Rectal smooth muscle tissue (tissue), 1 donor: ENCODE measurements around the gene PP2D1.

Source experiments
- H3K27ac ChIP-seq: one replicate; pipeline ENCODE4 v1.7.0; 2013; ENCODE audit warnings: low read depth, low read length, inconsistent platforms
- H3K27me3 ChIP-seq: one replicate; pipeline ENCODE4 v1.7.0; 2013; ENCODE audit warnings: low read length; ENCODE audit not compliant: control insufficient read depth, insufficient read depth
- H3K36me3 ChIP-seq: one replicate; pipeline ENCODE4 v1.7.0; 2013; ENCODE audit warnings: low read length; ENCODE audit not compliant: control insufficient read depth, insufficient read depth
- H3K4me1 ChIP-seq: one replicate; pipeline ENCODE4 v1.7.0; 2013; ENCODE audit warnings: low read length; ENCODE audit not compliant: control insufficient read depth, insufficient read depth
- H3K4me3 ChIP-seq: one replicate; pipeline ENCODE4 v1.7.0; 2013; ENCODE audit warnings: low read length
- H3K9ac ChIP-seq: one replicate; pipeline ENCODE4 v1.7.0; 2013; ENCODE audit warnings: low read length

PP2D1 gene, protein sequence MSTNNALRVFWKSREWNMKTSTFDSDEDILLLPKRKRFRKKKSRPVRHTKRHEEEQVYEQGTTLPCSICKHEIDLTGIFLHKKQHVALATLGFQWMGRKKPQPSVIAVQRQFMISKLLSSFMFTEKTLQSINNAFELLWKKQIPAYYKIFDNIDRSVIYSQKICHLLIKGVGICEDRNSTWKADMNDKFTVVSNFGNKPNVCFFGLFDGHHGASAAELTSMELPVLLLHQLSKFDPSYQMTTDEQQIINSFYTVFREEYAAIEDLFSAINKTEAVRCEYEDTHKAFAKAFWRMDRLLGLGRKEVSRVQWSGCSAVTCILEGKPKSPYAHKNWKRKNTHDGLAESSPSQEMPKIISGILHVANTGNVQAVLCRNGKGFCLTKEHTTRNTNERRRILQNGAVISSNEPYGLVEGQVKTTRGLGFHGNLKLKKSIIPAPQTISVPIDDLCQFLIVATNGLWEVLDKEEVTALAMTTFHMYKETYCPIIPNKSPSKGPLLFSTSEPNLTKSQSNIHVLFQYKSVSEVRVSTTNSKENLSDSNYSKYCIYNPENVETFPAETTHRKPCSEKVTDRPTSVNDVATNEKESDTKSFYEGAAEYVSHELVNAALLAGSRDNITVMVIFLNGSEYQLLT

GRCh38 chr3:20012164-20012563 is at the start of gene PP2D1:
Gene PP2D1, minus strand, starts transcription at chr3:20012264. Its CDS starts 192 bp downstream, at chr3:20012072.
- no peak within 1 kb of the TSS for H3K4me3 ChIP-seq
- H3K27ac ChIP-seq: no peak within 1 kb of the TSS
- no peaks in the 10 kb centered on the region for H3K36me3 ChIP-seq
- no peaks in the 10 kb centered on the region for H3K27me3 ChIP-seq
- no peak within 1 kb of the TSS for H3K9ac ChIP-seq
- H3K4me1 ChIP-seq: no peaks in the 10 kb centered on the region

DNA sequence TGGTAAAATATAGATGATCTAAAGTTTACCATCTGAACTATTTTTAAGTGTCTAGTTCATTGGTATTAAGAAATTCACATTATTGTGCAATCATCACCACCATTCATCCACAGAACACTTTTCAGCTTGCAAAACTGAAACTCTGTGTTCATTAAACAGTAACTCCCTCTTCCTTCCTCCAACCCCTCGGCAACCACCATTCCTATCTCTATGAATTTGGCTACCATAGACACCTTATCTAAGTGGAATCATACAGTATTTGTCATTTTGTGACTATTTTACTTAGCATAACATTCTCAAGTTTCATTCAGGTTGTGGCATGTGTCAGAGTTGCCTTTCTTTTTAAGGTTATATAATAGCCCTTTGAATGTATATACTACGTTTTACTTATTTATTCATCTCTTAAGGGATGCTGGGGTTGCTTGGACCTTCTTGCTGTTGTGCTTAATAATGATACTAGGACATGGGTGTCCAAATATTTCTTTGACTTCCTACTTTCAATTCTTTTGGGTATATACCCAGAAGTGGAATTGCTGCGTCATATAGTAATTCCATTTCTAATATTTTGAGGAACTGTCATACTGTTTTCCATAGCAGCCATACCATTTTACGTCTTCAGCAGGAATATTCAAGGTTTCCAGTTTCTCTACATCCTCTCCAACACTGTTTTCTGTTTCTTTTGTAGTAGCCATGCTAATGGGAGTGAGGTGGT is 49.1 kb upstream of the PP2D1 start:
- Histone ChIP-seq H3K9ac (no peak overlapping the region), H3K27me3 (no peaks in the 10 kb centered on the region), H3K36me3 (no peaks in the 10 kb centered on the region), H3K27ac (no peak overlapping the region), H3K4me1 (peaks cover 5% of the 10 kb centered on the region), H3K4me3 (no peak overlapping the region)

- H3K4me1 ChIP-seq: peaks cover 5% of the 10 kb centered on the region
- H3K27me3 ChIP-seq: no peaks in the 10 kb centered on the region
- H3K27ac ChIP-seq: no peak overlapping the region
- H3K9ac ChIP-seq: no peak overlapping the region
- no peaks in the 10 kb centered on the region for H3K36me3 ChIP-seq
- no peak overlapping the region for H3K4me3 ChIP-seq
Measured at GRCh38 chr3:20059929-20060328, 47.9 kb upstream of the PP2D1 start.

DNA sequence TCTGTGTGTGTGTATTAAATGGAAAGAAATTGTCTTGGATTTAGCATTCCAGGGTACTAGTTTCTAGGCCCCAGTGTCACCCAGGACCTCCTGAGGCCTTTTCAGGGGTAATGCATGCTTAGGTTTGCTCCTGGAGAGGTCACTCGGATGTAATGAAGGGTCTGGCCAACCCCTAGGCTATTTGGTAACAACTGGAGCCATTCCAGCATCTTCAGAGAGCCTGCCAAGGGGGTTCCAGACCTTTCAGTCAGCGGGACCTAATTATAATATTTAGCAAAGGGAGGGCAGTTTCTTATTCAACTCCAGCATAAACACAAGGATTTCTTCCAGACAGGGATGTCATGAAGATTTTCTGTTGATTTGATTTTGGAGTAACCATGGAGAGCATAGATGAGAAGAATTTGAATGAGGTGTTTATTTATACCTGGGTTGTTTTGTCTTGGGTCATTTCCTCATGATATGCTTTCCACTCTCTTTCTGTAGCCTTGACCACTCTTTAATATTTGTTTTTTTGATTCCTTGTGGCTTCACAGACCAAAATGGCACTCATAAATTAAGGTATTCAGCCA is 45.6 kb upstream of the PP2D1 start:
- Histone ChIP-seq H3K27me3 (no peaks in the 10 kb centered on the region), H3K36me3 (no peaks in the 10 kb centered on the region), H3K4me1 (peaks cover 5% of the 10 kb centered on the region), H3K9ac (no peak overlapping the region), H3K27ac (no peak overlapping the region), H3K4me3 (no peak overlapping the region)

DNA sequence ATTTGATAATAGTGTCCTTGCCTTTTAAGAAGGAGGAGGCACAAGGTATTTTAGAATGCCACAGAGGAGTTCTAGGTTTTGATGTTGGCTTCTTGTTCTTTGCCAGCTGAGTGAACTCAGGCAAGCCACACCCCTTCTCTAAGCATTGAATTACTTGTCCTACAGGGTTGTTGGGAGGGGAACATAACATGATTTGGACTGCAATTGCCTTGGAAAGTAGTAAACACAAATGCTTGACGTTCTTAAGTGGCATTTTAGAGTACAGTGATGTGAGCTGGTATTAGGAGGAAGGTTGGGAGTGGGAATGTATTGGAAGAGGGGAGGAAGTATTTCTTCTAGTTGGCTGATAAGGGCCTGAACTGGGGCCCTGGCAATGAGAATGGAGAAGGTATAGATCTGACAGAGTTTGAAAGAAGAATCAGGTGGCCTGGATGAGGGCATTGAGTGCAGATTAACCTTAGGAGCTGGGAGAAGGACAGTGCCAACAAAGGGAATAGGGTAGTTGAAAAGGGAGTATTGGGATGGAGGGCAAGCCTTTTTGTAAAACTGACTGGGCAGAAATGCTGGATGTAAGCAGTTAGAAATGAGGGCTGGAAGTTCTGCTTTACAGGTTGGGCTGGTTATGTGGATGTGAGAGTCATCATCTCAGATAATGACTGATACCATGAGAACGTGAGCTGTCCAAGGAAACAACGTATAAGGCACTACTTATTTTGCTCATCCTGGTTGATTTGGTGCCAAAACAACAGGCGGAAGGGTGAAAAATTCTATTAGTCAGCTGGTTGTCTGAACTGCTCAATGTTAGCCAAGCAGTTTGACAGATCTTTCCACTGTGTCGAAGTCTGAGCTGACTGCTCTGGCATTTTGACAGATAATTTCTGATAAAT is 44.9 kb upstream of the PP2D1 start:
- Histone ChIP-seq H3K27me3 (no peaks in the 10 kb centered on the region), H3K36me3 (no peaks in the 10 kb centered on the region), H3K4me3 (no peak overlapping the region), H3K27ac (no peak overlapping the region), H3K9ac (no peak overlapping the region), H3K4me1 (peaks cover 5% of the 10 kb centered on the region)

DNA sequence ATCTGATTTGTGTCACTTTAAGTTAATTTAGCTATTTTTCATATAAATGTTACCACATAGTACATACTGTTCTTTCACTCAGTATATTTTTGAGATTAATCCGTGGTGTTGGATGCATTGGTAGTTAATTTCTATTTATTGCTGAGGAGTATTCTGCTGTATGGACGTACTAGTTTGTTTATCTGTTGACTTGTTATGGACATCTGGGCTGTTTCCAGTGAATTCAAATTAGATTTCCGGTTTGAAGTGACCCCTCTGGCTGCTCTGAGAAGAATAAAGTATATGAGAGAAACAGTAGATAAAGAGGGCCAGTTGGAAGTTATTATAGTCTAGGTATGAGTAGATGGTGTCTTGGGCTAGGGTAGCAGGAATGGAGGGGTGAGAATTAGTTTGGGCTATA is 43.8 kb upstream of the PP2D1 start:
- H3K4me3 ChIP-seq: no peak overlapping the region
- H3K27ac ChIP-seq: no peak overlapping the region
- no peak overlapping the region for H3K9ac ChIP-seq
- H3K4me1 ChIP-seq: peaks cover 5% of the 10 kb centered on the region
- no peaks in the 10 kb centered on the region for H3K27me3 ChIP-seq
- no peaks in the 10 kb centered on the region for H3K36me3 ChIP-seq

DNA sequence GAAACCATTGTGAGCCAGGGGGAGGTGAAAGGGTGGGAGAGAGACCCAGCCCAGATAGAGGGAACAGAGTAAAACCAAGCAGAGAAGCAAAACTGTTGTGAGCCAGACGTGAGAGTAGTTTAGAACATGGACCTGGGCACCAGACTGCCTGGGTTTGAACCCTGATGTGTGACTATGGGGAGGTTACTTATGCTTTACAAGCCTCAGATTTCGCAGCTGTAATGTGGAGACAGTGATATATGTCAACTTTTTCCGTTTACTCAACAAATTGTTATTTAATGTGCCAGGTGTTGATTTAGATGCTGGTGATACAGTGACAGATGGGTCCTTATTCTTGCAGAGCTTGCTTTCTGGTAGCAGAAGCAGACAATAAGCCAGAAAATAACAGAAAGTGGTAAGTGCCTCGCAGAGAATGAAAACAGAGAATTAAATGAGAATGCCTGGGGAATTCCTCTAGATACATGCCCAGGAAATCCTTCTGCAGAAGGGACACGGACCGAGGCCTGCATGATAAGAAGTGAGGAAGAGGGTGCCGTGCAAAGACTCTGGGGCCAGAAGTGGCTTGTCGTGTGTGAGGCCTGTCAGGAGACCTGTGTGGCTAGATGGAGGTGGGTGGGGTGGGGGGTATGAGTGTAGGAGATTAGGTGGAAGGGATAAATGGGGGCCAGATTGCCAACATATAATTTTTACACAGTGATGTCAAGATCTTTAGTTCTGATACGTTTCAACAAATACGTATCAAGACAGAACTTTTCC is 43.1 kb upstream of the PP2D1 start:
- Histone ChIP-seq H3K9ac (no peak overlapping the region), H3K27me3 (no peaks in the 10 kb centered on the region), H3K4me3 (no peak overlapping the region), H3K4me1 (peaks cover 5% of the 10 kb centered on the region), H3K36me3 (no peaks in the 10 kb centered on the region), H3K27ac (no peak overlapping the region)

- Histone ChIP-seq H3K4me1 (peaks cover 5% of the 10 kb centered on the region), H3K9ac (no peak overlapping the region)
Measured at GRCh38 chr3:20054549-20054987, 42.5 kb upstream of the PP2D1 start.

GRCh38 chr3:20052851-20053250 is 40.8 kb upstream of the PP2D1 start:
- H3K9ac ChIP-seq: no peak overlapping the region
- H3K4me3 ChIP-seq: no peak overlapping the region
- no peaks in the 10 kb centered on the region for H3K36me3 ChIP-seq
- H3K4me1 ChIP-seq: peaks cover 8% of the 10 kb centered on the region
- no peak overlapping the region for H3K27ac ChIP-seq
- no peaks in the 10 kb centered on the region for H3K27me3 ChIP-seq

More at GRCh38 chr3:20054549-20054987, 42.5 kb upstream of the PP2D1 start:
- Histone ChIP-seq H3K36me3 (no peaks in the 10 kb centered on the region), H3K4me3 (no peak overlapping the region), H3K27ac (no peak overlapping the region), H3K27me3 (no peaks in the 10 kb centered on the region)

- no peaks in the 10 kb centered on the region for H3K27me3 ChIP-seq
- no peaks in the 10 kb centered on the region for H3K36me3 ChIP-seq
- no peak overlapping the region for H3K27ac ChIP-seq
- H3K4me1 ChIP-seq: peaks cover 7% of the 10 kb centered on the region
- no peak overlapping the region for H3K4me3 ChIP-seq
- H3K9ac ChIP-seq: no peak overlapping the region
Measured at GRCh38 chr3:20051123-20051806, 39.2 kb upstream of the PP2D1 start.
